ENCODE results near the gene CDK8.
"Not testable (repeated sequence)": the region's sequence is repeated elsewhere in the genome, so short reads cannot be mapped to it uniquely, and the experiment has no call there.

The CDK8 gene

GRCh38 chr13:26253262-26253786, 605 bp upstream of the CDK8 start:
- no peak for DNase-seq (ENCODE audit: low read depth in 2 of 2)

DNA sequence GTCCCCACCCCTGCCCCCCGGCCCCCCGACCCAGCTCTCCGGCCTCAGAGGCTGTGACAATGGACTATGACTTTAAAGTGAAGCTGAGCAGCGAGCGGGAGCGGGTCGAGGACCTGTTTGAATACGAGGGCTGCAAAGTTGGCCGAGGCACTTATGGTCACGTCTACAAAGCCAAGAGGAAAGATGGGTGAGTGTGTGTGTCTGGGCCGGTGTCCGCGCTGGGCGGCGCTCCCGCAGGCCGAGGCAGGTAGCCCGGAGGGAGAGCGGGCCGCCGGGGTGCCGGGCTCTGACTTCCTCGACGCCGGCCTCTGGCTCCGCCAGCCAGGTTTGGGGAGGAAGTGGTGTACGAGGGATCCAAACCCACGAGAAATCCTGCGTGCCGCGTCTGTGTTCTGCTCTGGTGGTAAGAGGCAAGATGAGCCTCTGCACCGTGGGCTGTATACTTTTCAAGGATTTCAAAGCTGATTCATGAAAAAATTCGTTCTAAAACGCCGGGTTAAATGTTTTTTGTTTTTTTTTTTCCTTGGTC, 718 bp downstream of the CDK8 start:
- peak; percentile 25 to 27 for DNase-seq (ENCODE audit: low read depth in 2 of 2)

GRCh38 chr13:26255115-26255514, 1.2 kb downstream of the CDK8 start:
- DNase-seq (ENCODE audit: low read depth in 2 of 2): no peak

GRCh38 chr13:26255691-26256277, 1.9 kb downstream of the CDK8 start:
- no peak for DNase-seq (ENCODE audit: low read depth in 2 of 2)

- no peak for DNase-seq (ENCODE audit: low read depth in 2 of 2)
Observed at GRCh38 chr13:26257049-26257448, 3.1 kb downstream of the CDK8 start.

- DNase-seq (ENCODE audit: low read depth in 2 of 2): no peak
Observed at GRCh38 chr13:26259634-26260033, 5.7 kb downstream of the CDK8 start.

DNA sequence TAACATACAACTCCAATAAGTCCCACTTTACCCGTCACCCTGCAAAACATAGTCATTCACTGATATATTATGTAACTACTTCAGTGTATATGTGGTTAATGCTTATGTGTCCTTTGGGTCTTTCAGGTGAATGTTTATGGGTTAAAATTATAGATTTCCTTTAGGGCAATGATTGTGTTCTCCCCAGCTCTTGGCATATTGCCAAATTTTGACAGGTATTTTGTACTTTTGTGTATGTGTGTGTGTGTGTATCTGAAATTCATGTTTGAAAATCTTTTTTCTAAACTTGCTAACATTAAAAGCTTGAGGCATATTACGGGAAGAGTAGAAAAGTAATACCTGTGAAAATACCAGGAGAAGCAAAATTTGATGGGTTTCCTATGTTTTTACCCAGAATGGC, 8.2 kb downstream of the CDK8 start:
- no peak for DNase-seq (ENCODE audit: low read depth in 2 of 2)

GRCh38 chr13:26266311-26266710, 12.4 kb downstream of the CDK8 start:
- no peak for DNase-seq (ENCODE audit: low read depth in 2 of 2)

DNA sequence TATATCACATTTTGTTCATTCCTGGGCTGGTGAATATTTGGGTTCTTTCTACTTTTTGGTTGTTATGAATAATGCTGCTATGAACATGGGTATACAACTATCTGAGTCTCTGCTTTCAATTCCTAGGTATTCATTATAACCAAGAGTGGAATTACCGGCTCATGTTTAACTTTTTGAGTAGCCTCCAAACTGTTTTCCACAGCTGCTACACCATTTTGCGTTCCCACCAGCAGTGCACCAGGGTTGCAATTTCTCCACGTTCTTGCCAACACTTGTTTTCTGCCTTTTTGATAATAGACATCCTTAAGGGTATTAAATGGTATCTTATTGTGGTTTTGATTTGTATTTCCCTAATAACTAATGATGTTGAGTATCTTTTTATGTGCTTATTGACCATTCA, 16.8 kb downstream of the CDK8 start:
- DNase-seq (ENCODE audit: low read depth in 2 of 2): no peak

- no peak for DNase-seq (ENCODE audit: low read depth in 2 of 2)
Observed at GRCh38 chr13:26272621-26273020, 18.7 kb downstream of the CDK8 start.

GRCh38 chr13:26280295-26280694, 26.4 kb downstream of the CDK8 start:
- DNase-seq (ENCODE audit: low read depth in 2 of 2): no peak

- DNase-seq (ENCODE audit: low read depth in 2 of 2): no peak
Observed at GRCh38 chr13:26280822-26281221, 26.9 kb downstream of the CDK8 start.

GRCh38 chr13:26285911-26286310, 32.0 kb downstream of the CDK8 start:
- not testable (repeated sequence) for DNase-seq (ENCODE audit: low read depth in 2 of 2)

GRCh38 chr13:26288838-26289237, 34.9 kb downstream of the CDK8 start:
- not testable (repeated sequence) for DNase-seq (ENCODE audit: low read depth in 2 of 2)

DNA sequence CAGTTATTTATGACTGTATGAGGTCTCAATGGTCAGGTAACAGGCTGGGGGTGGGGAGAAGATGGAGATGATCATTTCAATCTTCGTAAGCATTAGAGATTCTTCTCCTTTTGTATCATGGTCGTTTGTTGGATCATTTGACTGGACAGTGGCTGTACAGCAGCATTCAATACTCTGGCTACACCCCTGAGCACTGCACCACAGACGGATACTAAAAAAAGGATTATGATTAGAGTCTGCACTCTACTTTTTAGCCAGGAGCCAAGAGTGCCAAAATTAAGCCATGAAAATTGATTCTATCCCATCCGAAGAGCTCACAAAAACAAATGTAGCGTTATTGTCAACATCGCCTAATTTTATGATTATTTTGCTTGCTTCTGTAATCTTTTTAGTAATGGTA, 41.9 kb downstream of the CDK8 start:
- no peak for DNase-seq (ENCODE audit: low read depth in 2 of 2)

DNA sequence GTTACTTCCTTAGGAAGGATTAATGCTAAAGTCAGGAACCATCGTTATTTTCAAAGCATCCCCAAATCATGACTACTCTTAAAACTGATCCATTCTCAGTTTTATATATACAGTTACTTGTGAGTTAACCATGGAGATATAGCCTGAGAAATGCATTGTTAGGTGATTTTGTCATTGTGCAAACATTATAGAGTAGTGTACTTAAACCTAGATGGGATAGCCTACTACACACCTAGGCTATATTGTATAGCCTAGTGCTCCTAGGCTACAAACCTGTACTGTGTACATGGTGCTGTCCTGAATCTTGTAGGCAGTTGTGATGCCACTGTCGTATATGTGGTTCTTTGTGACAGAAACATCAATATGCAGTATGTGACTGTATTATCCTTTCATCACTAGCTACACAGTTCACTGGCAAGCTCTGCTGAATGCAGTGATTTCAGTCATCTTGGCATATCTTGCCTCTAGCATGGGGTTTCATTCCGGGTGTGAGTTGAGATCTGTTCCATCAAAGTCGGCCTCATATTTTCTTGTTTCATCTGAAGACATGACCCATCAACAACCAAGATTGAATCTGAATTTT, 45.3 kb downstream of the CDK8 start:
- no peak for DNase-seq (ENCODE audit: low read depth in 2 of 2)

DNA sequence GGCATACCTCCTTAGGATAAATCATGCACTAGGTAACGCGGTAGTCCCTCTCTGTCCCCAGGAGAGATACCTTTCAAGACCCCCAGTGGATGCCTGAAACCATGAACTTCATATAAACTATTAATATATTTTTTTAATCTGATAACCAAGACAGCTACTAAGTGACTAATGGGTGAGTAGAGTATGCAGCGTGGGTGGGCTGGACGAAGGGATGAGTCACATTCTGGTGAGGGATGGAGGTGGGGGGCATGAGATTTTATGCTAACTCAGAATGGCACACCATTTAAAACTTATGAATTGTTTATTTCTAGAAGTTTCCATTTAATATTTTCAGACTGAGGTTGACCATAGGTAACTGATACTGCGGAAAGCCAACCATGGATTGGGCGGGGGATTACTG, 46.2 kb downstream of the CDK8 start:
- peak in 1 of 2 donors; percentile 2 for DNase-seq (ENCODE audit: low read depth in 2 of 2)

DNA sequence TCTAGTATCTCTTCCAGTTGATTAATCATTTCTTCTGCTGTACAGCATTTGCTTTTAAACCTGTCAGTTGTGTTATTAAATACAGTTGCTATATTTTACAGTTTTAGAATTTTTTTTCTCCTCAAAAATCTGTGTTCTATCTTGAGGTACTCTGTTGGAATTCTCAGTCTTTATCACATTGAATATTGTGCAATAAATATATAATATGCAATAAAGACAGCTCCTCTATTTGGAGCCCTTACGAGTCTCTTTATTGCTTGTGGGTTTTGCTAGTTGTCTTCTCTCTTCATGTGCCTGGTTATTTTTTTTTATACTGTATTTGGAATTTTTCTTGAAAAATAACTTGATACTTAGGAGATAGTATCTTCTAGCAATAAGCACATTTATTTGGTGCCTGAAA, 51.7 kb downstream of the CDK8 start:
- no peak for DNase-seq (ENCODE audit: low read depth in 2 of 2)

DNA sequence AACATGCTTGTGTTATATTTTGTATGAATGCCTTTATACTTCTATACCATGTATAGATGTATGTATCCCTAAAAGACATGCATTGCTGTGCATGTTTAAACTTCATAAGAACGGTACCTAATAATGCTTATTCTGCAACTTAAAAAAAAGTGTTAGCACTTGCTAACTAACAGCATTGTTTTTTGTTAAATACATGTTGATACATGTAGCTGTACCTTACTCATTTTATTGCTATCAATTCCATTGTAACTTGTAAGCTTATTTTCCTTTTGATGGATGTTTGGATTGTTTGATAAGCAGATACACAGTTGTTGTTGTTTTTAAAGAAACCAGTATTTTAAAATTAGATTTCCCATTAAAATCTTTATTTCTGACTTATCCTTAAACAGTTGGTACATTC, 53.8 kb downstream of the CDK8 start:
- no peak for DNase-seq (ENCODE audit: low read depth in 2 of 2)

GRCh38 chr13:26308250-26308649, 54.3 kb downstream of the CDK8 start:
- DNase-seq (ENCODE audit: low read depth in 2 of 2): no peak

DNA sequence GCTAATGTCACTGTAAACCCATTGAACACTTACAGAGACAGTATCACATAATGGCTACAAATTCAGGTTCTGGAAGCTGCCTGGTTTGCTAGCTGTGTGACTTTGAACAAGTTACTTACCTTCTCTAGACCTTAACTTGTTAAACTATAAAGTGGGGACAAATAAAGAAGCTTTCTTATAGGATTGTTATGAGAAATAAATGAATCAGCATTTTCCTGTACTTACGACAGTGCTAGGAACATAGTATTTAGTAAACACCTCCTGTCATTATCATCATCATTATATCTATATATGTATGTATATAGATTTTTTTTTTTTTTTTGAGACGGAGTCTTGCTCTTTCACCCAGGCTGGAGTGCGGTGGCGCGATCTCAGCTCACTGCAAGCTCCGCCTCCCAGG, 54.9 kb downstream of the CDK8 start:
- no peak for DNase-seq (ENCODE audit: low read depth in 2 of 2)

DNA sequence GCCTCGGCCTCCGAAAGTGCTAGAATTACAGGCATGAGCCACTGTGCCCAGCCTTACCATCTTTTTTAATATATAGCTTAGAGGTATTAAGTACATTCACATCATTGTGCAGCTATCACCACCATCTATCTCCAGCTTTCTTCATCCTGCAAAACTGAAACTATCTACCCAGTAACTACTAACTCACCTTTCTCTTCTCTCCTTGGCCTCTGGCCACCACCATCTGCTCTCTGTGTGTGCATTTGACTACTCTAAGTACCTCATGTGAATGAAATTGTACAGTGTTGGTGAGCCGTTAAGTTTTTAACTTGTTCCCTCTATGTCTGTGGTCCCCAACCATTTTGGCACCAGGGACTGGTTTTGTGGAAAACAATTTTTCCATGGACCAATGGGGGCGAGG, 56.1 kb downstream of the CDK8 start:
- DNase-seq (ENCODE audit: low read depth in 2 of 2): no peak

DNA sequence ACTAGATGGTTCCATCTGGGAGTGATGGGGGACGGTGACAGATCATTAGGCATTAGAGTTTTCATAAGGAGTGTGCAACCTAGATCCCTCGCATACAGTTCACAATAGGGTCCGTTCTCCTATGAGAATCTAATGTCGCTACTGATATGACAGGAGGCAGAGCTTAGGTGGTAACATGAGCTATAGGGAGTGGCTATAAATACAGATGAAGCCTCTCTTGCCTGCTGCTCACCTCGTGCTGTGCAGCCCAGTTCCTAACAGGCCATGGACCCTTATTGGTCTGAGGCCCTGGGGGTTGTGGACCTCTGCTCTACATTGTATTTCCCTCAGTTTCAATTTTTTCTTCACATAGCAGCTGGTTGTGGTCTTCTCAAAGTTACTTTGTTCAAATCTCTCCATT, 56.5 kb downstream of the CDK8 start:
- DNase-seq (ENCODE audit: low read depth in 2 of 2): no peak

DNA sequence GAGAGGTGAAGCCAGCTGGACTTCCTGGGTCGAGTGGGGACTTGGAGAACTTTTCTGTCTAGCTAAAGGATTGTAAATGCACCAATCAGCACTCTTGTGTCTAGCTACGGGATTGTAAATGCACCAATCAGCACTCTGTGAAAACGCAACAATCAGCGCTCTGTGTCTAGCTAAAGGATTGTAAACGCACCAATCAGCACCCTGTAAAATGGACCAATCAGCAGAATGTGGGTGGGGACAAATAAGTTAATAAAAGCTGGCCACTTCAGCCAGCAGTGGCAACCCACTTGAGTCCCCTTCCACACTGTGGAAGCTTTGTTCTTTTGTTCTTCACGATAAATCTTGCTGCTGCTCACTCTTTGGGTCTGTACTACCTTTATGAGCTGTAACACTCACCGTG, 58.1 kb downstream of the CDK8 start:
- not testable (repeated sequence) for DNase-seq (ENCODE audit: low read depth in 2 of 2)
